GM10847 (cell line): ENCODE measurements around the gene BCAS4.

ENCODE experiments used
- POLR2A ChIP-seq: IDR thresholded peaks from 2 replicates; pipeline ENCODE4 v1.6.1; 2011; ENCODE audit not compliant: insufficient read length; ENCODE audit errors: extremely low read depth

BCAS4 gene

GRCh38 chr20:50794181-50794845 lies 548 bp upstream of the BCAS4 start:
- no peak for TF ChIP-seq POLR2A

- no peak for TF ChIP-seq POLR2A
These were observed 2.3 kb downstream of the BCAS4 start for GRCh38 chr20:50797142-50797541.

GRCh38 chr20:50798650-50799049 lies 3.8 kb downstream of the BCAS4 start:
- TF ChIP-seq POLR2A, result no peak

DNA sequence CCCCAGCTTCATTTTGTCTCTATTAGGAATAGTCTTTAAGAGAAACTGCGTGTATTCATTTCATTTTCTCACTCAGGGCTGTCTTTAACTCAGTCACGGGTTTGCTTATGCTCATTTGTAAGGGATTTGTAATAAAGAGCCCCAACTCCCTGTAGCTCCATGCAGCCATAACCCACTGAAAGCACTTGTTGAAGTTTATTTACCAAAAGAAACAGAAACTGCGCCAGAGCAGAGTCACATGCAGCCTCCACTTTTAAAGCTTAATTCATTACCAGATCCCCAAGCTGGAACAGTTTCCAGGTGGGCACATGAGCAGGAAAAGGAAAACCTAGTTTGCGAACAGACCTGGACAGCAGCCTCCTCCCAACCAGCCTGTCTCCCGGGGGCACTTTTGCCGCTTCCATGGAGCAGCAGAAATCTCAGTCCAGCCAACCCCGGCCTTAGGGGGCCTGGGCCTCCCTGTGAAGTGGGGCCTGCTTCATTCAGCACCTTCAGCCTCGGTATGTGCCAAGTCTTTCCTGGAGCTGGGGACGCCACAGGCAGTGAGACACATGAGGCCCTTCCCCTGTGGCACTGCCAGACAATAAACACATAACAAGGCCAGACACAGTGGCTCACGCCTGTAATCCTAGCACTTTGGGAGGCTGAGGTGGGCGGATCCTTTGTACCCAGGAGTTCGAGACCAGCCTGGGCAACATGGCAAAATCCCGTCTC lies 4.5 kb downstream of the BCAS4 start:
- TF ChIP-seq POLR2A, result no peak

DNA sequence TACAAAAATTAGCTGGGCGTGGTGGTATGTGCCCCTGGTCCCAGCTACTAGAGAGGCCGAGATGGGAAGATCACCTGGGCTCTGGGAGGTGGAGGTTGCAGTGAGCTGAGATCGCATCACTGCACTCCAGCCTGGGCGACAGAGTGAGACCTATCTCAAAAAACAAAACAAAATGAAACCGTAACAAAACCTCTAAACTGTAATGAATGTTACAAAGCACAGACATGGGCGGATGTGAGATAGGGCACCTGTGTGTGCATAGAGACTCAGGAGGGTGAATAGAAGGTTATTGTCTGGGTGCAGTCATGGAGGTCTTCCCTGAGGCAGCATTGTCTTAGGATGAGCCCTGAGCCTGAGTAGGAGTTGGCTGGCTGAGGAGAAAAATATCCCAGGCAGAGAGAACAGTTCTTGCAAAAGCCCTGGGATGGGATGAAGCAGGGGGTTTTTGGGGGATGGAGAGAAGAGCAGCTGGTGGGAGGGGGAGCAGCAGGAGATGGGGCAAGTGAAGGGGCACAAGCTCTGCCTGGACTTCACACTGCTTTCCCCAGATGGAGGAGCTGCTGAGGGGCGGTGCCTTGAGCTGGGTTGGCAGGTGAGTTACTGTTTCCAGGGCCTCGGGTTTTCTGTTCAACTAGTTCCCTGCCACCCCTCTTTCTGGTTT lies 5.2 kb downstream of the BCAS4 start:
- TF ChIP-seq POLR2A, result no peak

DNA sequence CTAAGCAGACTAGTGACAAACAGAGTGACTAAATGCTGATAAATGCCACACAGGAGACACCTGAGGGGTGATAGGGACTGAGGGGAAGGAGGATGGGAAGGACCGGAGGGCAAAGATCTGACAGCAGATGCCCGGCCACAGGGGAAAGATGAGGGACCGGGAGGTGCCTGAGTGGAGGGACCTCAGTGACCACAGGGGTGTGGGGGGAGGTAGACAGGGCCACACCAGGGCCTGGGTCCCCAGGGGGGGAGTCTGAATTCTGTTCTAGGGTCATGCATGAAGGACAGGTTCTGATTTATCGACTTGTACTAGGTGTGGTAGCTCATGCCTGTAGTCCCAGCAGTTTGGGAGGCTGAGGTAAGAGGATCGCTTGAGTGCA lies 6.9 kb downstream of the BCAS4 start:
- no peak for TF ChIP-seq POLR2A

- no peak for TF ChIP-seq POLR2A
These were observed 7.4 kb downstream of the BCAS4 start for GRCh38 chr20:50802289-50802688.

- no peak for TF ChIP-seq POLR2A
These were observed 9.8 kb downstream of the BCAS4 start for GRCh38 chr20:50804437-50805348.

GRCh38 chr20:50805349-50805684 lies 10.5 kb downstream of the BCAS4 start:
- no peak for TF ChIP-seq POLR2A

- TF ChIP-seq POLR2A, result no peak
These were observed 11.4 kb downstream of the BCAS4 start for GRCh38 chr20:50806126-50806768.

GRCh38 chr20:50810063-50810462 lies 15.2 kb downstream of the BCAS4 start:
- TF ChIP-seq POLR2A, result no peak

GRCh38 chr20:50810842-50811241 lies 16.0 kb downstream of the BCAS4 start:
- no peak for TF ChIP-seq POLR2A

GRCh38 chr20:50813101-50813643 lies 18.3 kb downstream of the BCAS4 start:
- TF ChIP-seq POLR2A, result no peak

DNA sequence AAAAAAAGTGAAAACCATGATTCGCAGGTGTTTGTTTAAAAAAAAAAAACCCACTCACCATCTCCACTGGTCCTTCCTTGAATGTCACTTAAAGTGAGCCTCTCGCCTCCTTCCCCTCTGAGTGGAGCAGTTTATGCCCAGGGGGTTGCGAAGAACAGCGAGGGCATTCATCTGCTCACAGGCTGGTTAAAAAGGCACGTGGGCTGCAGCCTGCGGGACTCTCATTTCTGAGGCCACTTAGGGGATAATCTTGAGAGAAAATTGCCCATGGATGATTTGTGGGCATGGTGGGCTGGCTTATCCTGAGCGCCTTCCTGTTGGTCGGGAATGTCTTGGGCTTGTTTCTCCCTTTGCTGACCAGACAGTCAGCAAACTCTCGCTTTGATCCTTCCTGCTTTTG lies 18.9 kb downstream of the BCAS4 start:
- no peak for TF ChIP-seq POLR2A
